C4-2B (cell line): Measurements from ENCODE around the gene SVBP.

Source experiments
- CTCF ChIP-seq: fragments of 450-650 bp; conservative IDR thresholded peaks from 2 replicates; pipeline ENCODE4 v1.5.1; 2017; ENCODE audit warnings: mild to moderate bottlenecking
- ZFX ChIP-seq: fragments of 450-650 bp; IDR thresholded peaks from 2 replicates; pipeline ENCODE4 v1.6.1; 2017

- TF ChIP-seq CTCF = no peak
- no peak for TF ChIP-seq ZFX
Observed at GRCh38 chr1:42817440-42817767, 207 bp upstream of the SVBP start.
